GF-D8 (cell line): ENCODE results near the gene NANOS3.

Experiments
- DNase-seq: peaks from one replicate; lab custom pipeline; 2025; lab: John Stamatoyannopoulos, UW

Gene NANOS3

GRCh38 chr19:13876834-13877233 is at the start of gene NANOS3:
Gene NANOS3 (plus strand): TSS chr19:13877134. CDS start chr19:13877249, 115 bp downstream.
- DNase-seq: no peak

- no peak for DNase-seq
Measured at GRCh38 chr19:13827656-13828055, 49.3 kb upstream of the NANOS3 start.

- DNase-seq: no peak
Measured at GRCh38 chr19:13830114-13830740, 46.7 kb upstream of the NANOS3 start.

GRCh38 chr19:13830741-13831536 is 46.0 kb upstream of the NANOS3 start:
- DNase-seq: no peak

- DNase-seq: no peak
Measured at GRCh38 chr19:13831537-13832467, 45.1 kb upstream of the NANOS3 start.

- DNase-seq: no peak
Measured at GRCh38 chr19:13833330-13834243, 43.3 kb upstream of the NANOS3 start.

- DNase-seq: no peak
Measured at GRCh38 chr19:13834244-13835069, 42.5 kb upstream of the NANOS3 start.

GRCh38 chr19:13835791-13836723 is 40.9 kb upstream of the NANOS3 start:
- DNase-seq: peak; percentile 98

- no peak for DNase-seq
Measured at GRCh38 chr19:13838435-13839129, 38.4 kb upstream of the NANOS3 start.

- peak; percentile 81 for DNase-seq
Measured at GRCh38 chr19:13839130-13839937, 37.6 kb upstream of the NANOS3 start.

- DNase-seq: peak; percentile 46
Measured at GRCh38 chr19:13839938-13840304, 37.0 kb upstream of the NANOS3 start.

- peak; percentile 25 for DNase-seq
Measured at GRCh38 chr19:13840305-13841085, 36.4 kb upstream of the NANOS3 start.

- no peak for DNase-seq
Measured at GRCh38 chr19:13841086-13841961, 35.6 kb upstream of the NANOS3 start.

- DNase-seq: no peak
Measured at GRCh38 chr19:13841962-13842290, 35.0 kb upstream of the NANOS3 start.

GRCh38 chr19:13842291-13843103 is 34.4 kb upstream of the NANOS3 start:
- no peak for DNase-seq
